T-helper 17 cell (primary cell): ENCODE results near the gene CHD3. TPM values are rescaled to one million over a fixed set of nuclear protein-coding genes. Genes with fewer than 3 reads are reported as not detected.
A peak's percentile ranks its signal among the peaks of the same experiment; 100 is the strongest.

Experiments used
- ATAC-seq: fragments of 150-1000 bp; cut with Tn5 transposase; 2 replicates; pipeline ENCODE4 v1.10.0; 2021; ENCODE audit warnings: mild to moderate bottlenecking, moderate library complexity
- DNase-seq, 3 donors: peaks; one replicate each; pipeline versions ENCODE4 v3.0.0 to v3.0.0-alpha.2; 2020 to 2021
- H3K9me3 ChIP-seq: one replicate; pipeline ENCODE4 v1.7.0; 2013; ENCODE audit warnings: low read length, mild to moderate bottlenecking; ENCODE audit not compliant: control insufficient read depth, poor library complexity, severe bottlenecking
- H3K27ac Mint-ChIP-seq: one replicate; pipeline ENCODE4 v1.8.0; 2022; ENCODE audit warnings: mild to moderate bottlenecking, moderate library complexity, mixed read lengths
- H3K27me3 Mint-ChIP-seq: one replicate; pipeline ENCODE4 v1.8.0; 2022; ENCODE audit warnings: mixed read lengths
- H3K36me3 Mint-ChIP-seq: one replicate; pipeline ENCODE4 v1.8.0; 2022; ENCODE audit warnings: low read depth, mixed read lengths
- H3K4me1 Mint-ChIP-seq: one replicate; pipeline ENCODE4 v1.8.0; 2022; ENCODE audit warnings: mild to moderate bottlenecking, mixed read lengths
- H3K4me3 Mint-ChIP-seq: one replicate; pipeline ENCODE4 v1.8.0; 2022; ENCODE audit warnings: mild to moderate bottlenecking, moderate library complexity, mixed read lengths
- total RNA-seq, 4 donors: library from RNA in 2 of 4; stranded (reverse) in 2 of 4; gene quantifications; one replicate each; pipeline ENCODE4 v1.2.3 and lab custom pipeline; 2022 to 2026

CHD3 gene
- total RNA-seq, 2 donors from 2014 or later, result 219 TPM

- ATAC-seq, result no peak
These were observed 23.5 kb upstream of the CHD3 start for GRCh38 chr17:7864995-7865650.

DNA sequence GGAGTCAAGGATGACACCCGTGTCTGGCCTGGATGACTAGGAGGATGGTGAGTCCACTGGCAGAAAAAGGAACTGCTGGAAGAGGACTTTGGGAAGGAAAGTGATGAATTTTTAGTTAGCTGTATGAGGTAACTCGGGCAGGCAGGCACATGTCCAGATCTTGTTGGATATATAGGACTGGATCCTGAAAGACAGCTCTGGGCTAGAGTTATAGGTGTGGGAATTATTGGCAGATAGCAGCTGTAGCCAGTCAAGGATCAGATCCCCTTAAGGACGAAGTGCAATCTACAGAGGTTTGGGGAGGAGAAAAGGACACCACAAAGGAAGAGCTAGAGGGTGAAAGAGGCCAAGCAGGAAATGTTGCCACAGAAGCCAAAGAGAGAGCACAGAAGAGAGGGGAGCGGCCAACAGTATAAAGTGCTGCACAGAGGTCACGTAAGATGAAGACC is 20.7 kb upstream of the CHD3 start:
- Mint-ChIP-seq H3K4me1 (peaks cover 24% of the 10 kb centered on the region), H3K27me3 (no peaks in the 10 kb centered on the region)
- no peak for DNase-seq

More at GRCh38 chr17:7864995-7865650, 23.5 kb upstream of the CHD3 start:
- no peaks in the 10 kb centered on the region for H3K27me3 Mint-ChIP-seq
- no peak for DNase-seq
- H3K4me3 Mint-ChIP-seq, result no peak overlapping the region
- H3K27ac Mint-ChIP-seq, result no peak overlapping the region
- peaks cover 31% of the 10 kb centered on the region for H3K4me1 Mint-ChIP-seq
- peaks cover 3% of the 10 kb centered on the region for H3K36me3 Mint-ChIP-seq
- no peaks in the 10 kb centered on the region for H3K9me3 ChIP-seq

GRCh38 chr17:7873051-7873450 is 15.5 kb upstream of the CHD3 start:
- Mint-ChIP-seq H3K4me1 (peaks cover 35% of the 10 kb centered on the region), H3K4me3 (no peak overlapping the region), H3K27ac (no peak overlapping the region), H3K36me3 (peaks cover 11% of the 10 kb centered on the region), H3K27me3 (no peaks in the 10 kb centered on the region)
- no peaks in the 10 kb centered on the region for H3K9me3 ChIP-seq
- ATAC-seq (no peak), DNase-seq (no peak)

More for the DNA sequence above, 20.7 kb upstream of the CHD3 start:
- ATAC-seq, result peak; percentile 91
- H3K4me3 Mint-ChIP-seq, result peak overlapping the region; percentile 89
- H3K27ac Mint-ChIP-seq, result peak overlapping the region; percentile 95
- H3K9me3 ChIP-seq, result no peaks in the 10 kb centered on the region
- no peaks in the 10 kb centered on the region for H3K36me3 Mint-ChIP-seq

GRCh38 chr17:7875804-7876370 is 12.7 kb upstream of the CHD3 start:
- peaks cover 11% of the 10 kb centered on the region for H3K36me3 Mint-ChIP-seq
- ATAC-seq (no peak), DNase-seq (no peak)
- H3K27me3 Mint-ChIP-seq, result no peaks in the 10 kb centered on the region
- peak overlapping the region; percentile 79 for H3K27ac Mint-ChIP-seq
- no peak overlapping the region for H3K4me3 Mint-ChIP-seq
- H3K4me1 Mint-ChIP-seq, result peaks cover 27% of the 10 kb centered on the region
- H3K9me3 ChIP-seq, result no peaks in the 10 kb centered on the region

- no peak overlapping the region for H3K4me3 Mint-ChIP-seq
- H3K36me3 Mint-ChIP-seq, result peaks cover 11% of the 10 kb centered on the region
- peaks cover 23% of the 10 kb centered on the region for H3K4me1 Mint-ChIP-seq
- no peak overlapping the region for H3K27ac Mint-ChIP-seq
- H3K27me3 Mint-ChIP-seq, result no peaks in the 10 kb centered on the region
- DNase-seq, result no peak
- H3K9me3 ChIP-seq, result no peaks in the 10 kb centered on the region
- ATAC-seq, result no peak
These were observed 10.4 kb upstream of the CHD3 start for GRCh38 chr17:7878234-7878633.

GRCh38 chr17:7880076-7880868 is 8.3 kb upstream of the CHD3 start:
- no peaks in the 10 kb centered on the region for H3K9me3 ChIP-seq
- ATAC-seq (no peak), DNase-seq (no peak)
- no peak overlapping the region for H3K4me3 Mint-ChIP-seq
- no peaks in the 10 kb centered on the region for H3K27me3 Mint-ChIP-seq
- H3K4me1 Mint-ChIP-seq, result peaks cover 11% of the 10 kb centered on the region
- no peak overlapping the region for H3K27ac Mint-ChIP-seq
- peaks cover 5% of the 10 kb centered on the region for H3K36me3 Mint-ChIP-seq

- Mint-ChIP-seq H3K27me3 (no peaks in the 10 kb centered on the region), H3K36me3 (peaks cover 4% of the 10 kb centered on the region), H3K4me1 (peaks cover 9% of the 10 kb centered on the region), H3K27ac (no peak overlapping the region), H3K4me3 (no peak overlapping the region)
- ATAC-seq, result no peak
- no peak for DNase-seq
- no peaks in the 10 kb centered on the region for H3K9me3 ChIP-seq
These were observed 7.1 kb upstream of the CHD3 start for GRCh38 chr17:7881276-7882054.

GRCh38 chr17:7882068-7882467 is 6.5 kb upstream of the CHD3 start:
- ATAC-seq, result no peak
- H3K9me3 ChIP-seq, result no peaks in the 10 kb centered on the region
- DNase-seq, result no peak
- Mint-ChIP-seq H3K4me3 (no peak overlapping the region), H3K27me3 (no peaks in the 10 kb centered on the region), H3K4me1 (peaks cover 10% of the 10 kb centered on the region), H3K27ac (no peak overlapping the region), H3K36me3 (peaks cover 3% of the 10 kb centered on the region)

- no peaks in the 10 kb centered on the region for H3K9me3 ChIP-seq
- H3K4me3 Mint-ChIP-seq, result no peak overlapping the region
- H3K27ac Mint-ChIP-seq, result no peak overlapping the region
- peaks cover 3% of the 10 kb centered on the region for H3K36me3 Mint-ChIP-seq
- H3K4me1 Mint-ChIP-seq, result peaks cover 9% of the 10 kb centered on the region
- DNase-seq (no peak), ATAC-seq (no peak)
- H3K27me3 Mint-ChIP-seq, result no peaks in the 10 kb centered on the region
These were observed 6.0 kb upstream of the CHD3 start for GRCh38 chr17:7882629-7883028.

DNA sequence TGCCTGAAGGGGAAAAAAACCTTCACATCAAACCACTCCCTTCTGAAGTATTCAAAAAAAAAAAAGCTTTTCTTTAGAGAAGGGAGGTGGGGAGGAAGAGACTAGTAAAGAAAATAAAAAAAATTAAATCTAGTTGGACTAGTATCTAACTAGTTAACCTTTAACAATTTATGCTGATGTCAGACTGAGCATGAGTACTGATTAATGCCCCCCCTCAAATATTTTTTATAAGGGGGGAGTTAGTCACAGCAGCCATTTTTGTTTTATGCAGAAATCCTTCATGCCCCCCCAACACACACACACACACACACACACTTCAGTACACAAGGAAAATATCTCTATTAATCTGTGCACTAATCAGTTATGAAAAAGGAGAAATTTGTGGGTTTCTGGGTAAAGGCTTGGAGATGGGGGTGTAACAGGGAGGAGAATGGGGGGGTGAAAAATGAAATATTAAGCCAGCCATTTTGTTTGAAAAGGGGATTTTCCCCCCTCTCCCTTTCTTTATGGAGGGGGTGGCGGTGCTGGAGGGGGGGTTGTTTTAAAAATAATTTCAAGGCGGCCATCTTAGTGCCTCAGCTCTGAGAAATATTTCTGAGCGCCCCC is 4.7 kb upstream of the CHD3 start:
- peak in 1 of 3 donors; percentile 26 for DNase-seq

DNA sequence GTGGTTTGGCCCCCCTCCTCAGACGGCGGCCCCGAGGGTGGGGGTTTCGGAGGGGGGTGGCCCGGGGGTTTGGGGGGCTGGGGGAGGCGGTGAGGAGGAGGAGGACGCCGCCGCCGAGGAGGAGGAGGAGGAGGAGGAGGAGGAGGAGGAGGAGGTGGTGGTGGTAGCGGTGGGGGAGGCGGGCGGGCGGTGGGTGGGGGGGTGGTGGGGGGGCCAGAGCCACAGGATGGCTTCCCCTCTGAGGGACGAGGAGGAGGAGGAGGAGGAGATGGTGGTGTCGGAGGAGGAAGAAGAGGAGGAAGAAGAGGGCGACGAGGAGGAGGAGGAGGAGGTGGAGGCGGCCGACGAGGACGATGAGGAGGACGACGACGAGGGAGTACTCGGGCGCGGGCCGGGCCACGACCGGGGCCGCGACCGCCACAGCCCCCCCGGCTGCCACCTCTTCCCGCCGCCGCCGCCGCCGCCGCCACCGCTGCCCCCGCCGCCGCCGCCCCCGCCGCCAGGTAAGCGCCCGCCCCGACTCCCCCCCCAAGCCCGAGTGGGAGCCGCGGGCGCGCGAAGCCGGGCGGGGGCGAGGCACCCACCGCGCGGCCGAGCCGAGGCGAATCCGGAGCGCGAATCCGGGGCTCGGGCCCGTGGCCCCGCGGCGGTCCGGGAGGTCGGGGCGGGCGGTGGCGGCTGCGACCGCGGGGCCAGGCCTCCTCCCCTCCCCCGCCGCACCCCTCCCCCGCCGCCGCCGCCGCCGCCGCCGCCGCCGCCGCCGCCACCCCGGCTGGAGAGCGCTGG is 3.8 kb upstream of the CHD3 start:
- DNase-seq (peak; percentile 12 to 41 (median 40)), ATAC-seq (no peak)
- Mint-ChIP-seq H3K36me3 (peaks cover 3% of the 10 kb centered on the region), H3K27me3 (no peaks in the 10 kb centered on the region), H3K27ac (no peak overlapping the region), H3K4me1 (peaks cover 12% of the 10 kb centered on the region), H3K4me3 (peak overlapping the region; percentile 87)
- H3K9me3 ChIP-seq, result no peaks in the 10 kb centered on the region

More for the DNA sequence above, 4.7 kb upstream of the CHD3 start:
- no peak for ATAC-seq
- Mint-ChIP-seq H3K4me1 (peaks cover 9% of the 10 kb centered on the region), H3K27me3 (no peaks in the 10 kb centered on the region), H3K36me3 (peaks cover 3% of the 10 kb centered on the region), H3K27ac (no peak overlapping the region), H3K4me3 (peak overlapping the region; percentile 87)
- H3K9me3 ChIP-seq, result no peaks in the 10 kb centered on the region
